Liver (tissue), 9 donors: ENCODE data around the gene TBC1D21. TPM values are rescaled to one million over a fixed set of nuclear protein-coding genes. Genes with fewer than 3 reads are reported as not detected.

Experiments
- DNase-seq: peaks from one replicate; pipeline ENCODE4 v3.0.0-alpha.2; 2017; ENCODE audit warnings: low spot score
- H3K27ac ChIP-seq, 2 donors: one replicate each; pipeline ENCODE4 v1.7.0; 2013; ENCODE audit warnings: inconsistent platforms in 2 of 2, low read length in 2 of 2, control low read depth in 1 of 2, low read depth in 1 of 2, mild to moderate bottlenecking in 1 of 2
- H3K27me3 ChIP-seq, 4 donors: one replicate each; pipeline versions ENCODE4 v1.6.1 to v1.7.0; 2013; ENCODE audit warnings: low read length in 3 of 4, inconsistent platforms in 1 of 4, mild to moderate bottlenecking in 1 of 4, moderate library complexity in 1 of 4; ENCODE audit not compliant: control insufficient read depth in 4 of 4, insufficient read depth in 4 of 4
- H3K36me3 ChIP-seq, 4 donors: one replicate each; pipeline versions ENCODE4 v1.6.1 to v1.7.0; 2013; ENCODE audit warnings: low read length in 3 of 4, mild to moderate bottlenecking in 3 of 4, low read depth in 1 of 4, moderate library complexity in 1 of 4; ENCODE audit not compliant: control insufficient read depth in 4 of 4, insufficient read depth in 3 of 4
- H3K4me1 ChIP-seq, 4 donors: one replicate each; pipeline versions ENCODE4 v1.6.1 to v1.7.0; 2013; ENCODE audit warnings: low read length in 3 of 4, mild to moderate bottlenecking in 3 of 4, moderate library complexity in 1 of 4; ENCODE audit not compliant: control insufficient read depth in 4 of 4, insufficient read depth in 4 of 4
- H3K4me3 ChIP-seq, 3 donors: one replicate each; pipeline versions ENCODE4 v1.6.1 to v1.7.0; 2013; ENCODE audit warnings: low read length in 3 of 3, control low read depth in 1 of 3, low read depth in 1 of 3, mild to moderate bottlenecking in 1 of 3
- H3K9ac ChIP-seq, 2 donors: one replicate each; pipeline ENCODE4 v1.7.0; 2013; ENCODE audit warnings: low read length in 2 of 2, mild to moderate bottlenecking in 2 of 2, moderate library complexity in 2 of 2, control low read depth in 1 of 2, low read depth in 1 of 2
- H3K9me3 ChIP-seq, 4 donors: one replicate each; pipeline versions ENCODE4 v1.6.1 to v1.7.0; 2013; ENCODE audit warnings: low read length in 3 of 4; ENCODE audit not compliant: control insufficient read depth in 4 of 4
- CTCF ChIP-seq: fragments of 150-350 bp; IDR thresholded peaks from 2 replicates; pipeline ENCODE4 v1.5.1; 2017; ENCODE audit warnings: improper control_type of control experiment, low read depth, low read length; ENCODE audit not compliant: missing input control
- EGR1 ChIP-seq, 2 donors: IDR thresholded peaks; 2 replicates each; pipeline ENCODE4 v1.6.1; 2016 to 2018; ENCODE audit warnings: antibody characterized with exemption in 2 of 2, low read depth in 2 of 2
- FOXA2 ChIP-seq: IDR thresholded peaks from 2 replicates; pipeline ENCODE4 v1.6.1; 2016; ENCODE audit warnings: antibody characterized with exemption
- HNF4A ChIP-seq, 2 donors: conservative IDR thresholded peaks; 2 replicates each; pipeline ENCODE4 v1.6.1; 2016; ENCODE audit warnings: antibody characterized with exemption in 2 of 2, mild to moderate bottlenecking in 2 of 2
- JUND ChIP-seq, 2 donors: IDR thresholded peaks; 2 replicates each; pipeline ENCODE4 v1.6.1; 2016; ENCODE audit warnings: antibody characterized with exemption in 2 of 2
- NR2F2 ChIP-seq: IDR thresholded peaks from 2 replicates; pipeline ENCODE4 v1.6.1; 2016; ENCODE audit warnings: antibody characterized with exemption
- RAD21 ChIP-seq, 2 donors: IDR thresholded peaks; 2 replicates each; pipeline ENCODE4 v1.6.1; 2016; ENCODE audit warnings: antibody characterized with exemption in 2 of 2, mild to moderate bottlenecking in 2 of 2
- SP1 ChIP-seq: IDR thresholded peaks from 2 replicates; pipeline ENCODE4 v1.6.1; 2018; ENCODE audit warnings: antibody characterized with exemption, mild to moderate bottlenecking
- TAF1 ChIP-seq: conservative IDR thresholded peaks from 2 replicates; pipeline ENCODE4 v1.6.1; 2016; ENCODE audit warnings: antibody characterized with exemption, mild to moderate bottlenecking
- YY1 ChIP-seq: IDR thresholded peaks from 2 replicates; pipeline ENCODE4 v1.6.1; 2016; ENCODE audit warnings: antibody characterized with exemption, mild to moderate bottlenecking
- ZBTB33 ChIP-seq: IDR thresholded peaks from 2 replicates; pipeline ENCODE4 v1.6.1; 2016; ENCODE audit warnings: antibody characterized with exemption
- WGBS: extraction: QIAGEN DNeasy Blood & Tissue Kit; methylation state at CpG from one replicate; pipeline ENCODE4 v1.1.7; 2013; 5-methylcytosine and 5-hydroxymethylcytosine counted together
- polyA plus RNA-seq, 2 donors: library from polyadenylated mRNA; stranded (reverse) in 1 of 2; unstranded in 1 of 2; fragments of 200-250 nt in 1 of 2; fragments of >200 nt in 1 of 2; fragmentation: Nextera tagmentation in 1 of 2; extraction: Ambion mirVana in 1 of 2; gene quantifications; one replicate each; pipeline versions ENCODE4 v1.2.1 to v1.2.3, GENCODE V29; 2013 to 2015
- total RNA-seq, 2 donors: library from RNA; depleted of rRNA; stranded (reverse); fragments of >200 nt; gene quantifications; one replicate each; pipeline ENCODE4 v1.2.3, GENCODE V29; 2014
- TF ChIP-seq, protein P1 (sequence below): IDR thresholded peaks from 2 replicates; pipeline ENCODE4 v1.6.1; 2016; ENCODE audit warnings: antibody characterized with exemption
- TF ChIP-seq, protein P2 (sequence below): IDR thresholded peaks from 2 replicates; pipeline ENCODE4 v1.6.1; 2016; ENCODE audit warnings: antibody characterized with exemption, mild to moderate bottlenecking
- TF ChIP-seq, protein P3 (sequence below): IDR thresholded peaks from 2 replicates; pipeline ENCODE4 v1.6.1; 2016; ENCODE audit warnings: antibody characterized with exemption
- donor health status: healthy.
- donor health status: healthy.
- donor health status: healthy.
- donor health status: healthy.
- donor health status: healthy.

TBC1D21 gene
- total and polyA plus RNA-seq, 4 donors, result not detected

- no peak for DNase-seq
- H3K9ac ChIP-seq, result no peak overlapping the region
- 87% methylated on average over 5 of the region's 5 CpGs for WGBS
- H3K9me3 ChIP-seq, result peaks cover 0 to 3% (median under 1%) of the 10 kb centered on the region in 4 donors
- TF ChIP-seq JUND (IDR thresholded peaks at IDR 0.05) (no peak), CTCF (no peak), FOXA2 (no peak), ZBTB33 (no peak), YY1 (no peak), RAD21 (IDR thresholded peaks at IDR 0.05) (no peak)
- TF ChIP-seq, protein P1, sequence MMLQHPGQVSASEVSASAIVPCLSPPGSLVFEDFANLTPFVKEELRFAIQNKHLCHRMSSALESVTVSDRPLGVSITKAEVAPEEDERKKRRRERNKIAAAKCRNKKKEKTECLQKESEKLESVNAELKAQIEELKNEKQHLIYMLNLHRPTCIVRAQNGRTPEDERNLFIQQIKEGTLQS, result no peak
- TF ChIP-seq, protein P2, sequence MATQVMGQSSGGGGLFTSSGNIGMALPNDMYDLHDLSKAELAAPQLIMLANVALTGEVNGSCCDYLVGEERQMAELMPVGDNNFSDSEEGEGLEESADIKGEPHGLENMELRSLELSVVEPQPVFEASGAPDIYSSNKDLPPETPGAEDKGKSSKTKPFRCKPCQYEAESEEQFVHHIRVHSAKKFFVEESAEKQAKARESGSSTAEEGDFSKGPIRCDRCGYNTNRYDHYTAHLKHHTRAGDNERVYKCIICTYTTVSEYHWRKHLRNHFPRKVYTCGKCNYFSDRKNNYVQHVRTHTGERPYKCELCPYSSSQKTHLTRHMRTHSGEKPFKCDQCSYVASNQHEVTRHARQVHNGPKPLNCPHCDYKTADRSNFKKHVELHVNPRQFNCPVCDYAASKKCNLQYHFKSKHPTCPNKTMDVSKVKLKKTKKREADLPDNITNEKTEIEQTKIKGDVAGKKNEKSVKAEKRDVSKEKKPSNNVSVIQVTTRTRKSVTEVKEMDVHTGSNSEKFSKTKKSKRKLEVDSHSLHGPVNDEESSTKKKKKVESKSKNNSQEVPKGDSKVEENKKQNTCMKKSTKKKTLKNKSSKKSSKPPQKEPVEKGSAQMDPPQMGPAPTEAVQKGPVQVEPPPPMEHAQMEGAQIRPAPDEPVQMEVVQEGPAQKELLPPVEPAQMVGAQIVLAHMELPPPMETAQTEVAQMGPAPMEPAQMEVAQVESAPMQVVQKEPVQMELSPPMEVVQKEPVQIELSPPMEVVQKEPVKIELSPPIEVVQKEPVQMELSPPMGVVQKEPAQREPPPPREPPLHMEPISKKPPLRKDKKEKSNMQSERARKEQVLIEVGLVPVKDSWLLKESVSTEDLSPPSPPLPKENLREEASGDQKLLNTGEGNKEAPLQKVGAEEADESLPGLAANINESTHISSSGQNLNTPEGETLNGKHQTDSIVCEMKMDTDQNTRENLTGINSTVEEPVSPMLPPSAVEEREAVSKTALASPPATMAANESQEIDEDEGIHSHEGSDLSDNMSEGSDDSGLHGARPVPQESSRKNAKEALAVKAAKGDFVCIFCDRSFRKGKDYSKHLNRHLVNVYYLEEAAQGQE, result no peak
- TF ChIP-seq, protein P3, sequence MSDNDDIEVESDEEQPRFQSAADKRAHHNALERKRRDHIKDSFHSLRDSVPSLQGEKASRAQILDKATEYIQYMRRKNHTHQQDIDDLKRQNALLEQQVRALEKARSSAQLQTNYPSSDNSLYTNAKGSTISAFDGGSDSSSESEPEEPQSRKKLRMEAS, result no peak
- H3K27ac ChIP-seq, result no peak overlapping the region
- no peak overlapping the region for H3K4me3 ChIP-seq
- H3K36me3 ChIP-seq, result no peaks in the 10 kb centered on the region
- peaks cover 0 to 2% (median under 1%) of the 10 kb centered on the region in 4 donors for H3K27me3 ChIP-seq
- H3K4me1 ChIP-seq, result no peaks in the 10 kb centered on the region
These were observed 13.5 kb downstream of the TBC1D21 start for GRCh38 chr15:73886717-73887345.

DNA sequence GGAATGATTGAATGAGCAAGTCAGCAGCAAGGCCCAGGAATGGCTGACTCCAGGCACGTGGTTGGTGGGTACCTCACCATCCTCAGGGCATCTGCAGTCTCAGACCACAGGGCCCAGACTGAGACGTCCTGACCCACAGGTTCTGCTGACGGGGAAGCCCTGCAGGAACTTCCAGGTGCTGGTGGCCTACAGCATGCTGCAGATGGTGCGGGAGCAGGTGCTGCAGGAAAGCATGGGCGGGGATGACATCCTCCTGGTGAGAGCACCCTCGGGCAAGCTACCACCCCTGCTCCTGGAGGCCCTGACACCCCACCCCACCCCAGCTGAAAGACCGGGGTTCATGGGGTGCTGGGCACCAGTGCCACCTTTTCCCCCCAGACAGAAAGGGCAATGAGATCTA lies 14.1 kb downstream of the TBC1D21 start:
- peaks cover 0 to 2% (median 0%) of the 10 kb centered on the region in 4 donors for H3K27me3 ChIP-seq

More for the DNA sequence above, 14.1 kb downstream of the TBC1D21 start:
- Histone ChIP-seq H3K4me3 (no peak overlapping the region), H3K9me3 (peaks cover 0 to 9% (median 3%) of the 10 kb centered on the region in 4 donors), H3K36me3 (no peaks in the 10 kb centered on the region), H3K4me1 (no peaks in the 10 kb centered on the region), H3K27ac (no peak overlapping the region), H3K9ac (no peak overlapping the region)
- no peak for DNase-seq
- TF ChIP-seq NR2F2 (no peak), EGR1 (IDR thresholded peaks at IDR 0.05; ENCODE audit: low read depth in 2 of 2) (no peak), HNF4A (conservative IDR thresholded peaks at IDR 0.05) (no peak), RAD21 (IDR thresholded peaks at IDR 0.05) (no peak), TAF1 (no peak), SP1 (no peak)
- TF ChIP-seq, protein P2, result no peak
- TF ChIP-seq, protein P3, result no peak
- 81% methylated on average over 7 of the region's 7 CpGs for WGBS
